Measurements from ENCODE around the gene CYP17A1. TPM values are rescaled to one million over a fixed set of nuclear protein-coding genes. Genes with fewer than 3 reads are reported as not detected.

The CYP17A1 gene
- total and polyA plus RNA-seq, 2 experiments from 2014 or later = not detected

DNA sequence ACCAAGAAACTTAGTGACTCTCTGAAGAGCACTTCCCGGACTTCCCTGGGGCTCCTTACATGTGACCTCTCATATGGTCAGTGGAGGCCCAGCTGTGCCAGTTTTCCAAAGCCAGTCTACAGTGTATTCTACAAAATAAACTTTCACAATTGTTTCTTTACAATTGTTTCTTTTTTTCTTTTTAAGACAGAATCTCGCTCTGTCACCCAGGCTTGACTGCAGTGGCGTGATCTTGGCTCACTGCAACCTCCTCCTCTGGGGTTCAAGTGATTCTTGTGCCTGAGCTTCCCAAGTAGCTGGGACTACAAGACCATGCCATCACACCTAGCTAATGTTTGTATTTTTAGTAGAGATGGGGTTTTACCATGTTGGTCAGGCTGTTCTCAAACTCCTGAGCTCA, 25.9 kb downstream of the CYP17A1 start:
- H3K79me2 ChIP-seq (replicated peaks; ENCODE audit: insufficient read depth) = no peaks in the 10 kb centered on the region
- Mint-ChIP-seq H3K27me3 (ENCODE audit: insufficient read depth, low read depth, poor library complexity) (peaks cover 6% of the 10 kb centered on the region), H3K9me3 (no peaks in the 10 kb centered on the region), H3K4me1 (peaks cover 37% of the 10 kb centered on the region), H3K36me3 (ENCODE audit: low read depth) (peaks cover 9% of the 10 kb centered on the region; the same call in 1 of the 3 replicates), H3K4me3 (no peak overlapping the region), H3K27ac (no peak overlapping the region)
- H3K27me3 ChIP-seq (ENCODE audit: insufficient read depth) = no peaks in the 10 kb centered on the region
- H2AFZ ChIP-seq = no peak overlapping the region
- peaks cover 26% of the 10 kb centered on the region for H3K4me1 ChIP-seq (ENCODE audit: insufficient read depth)
- peaks cover 6% of the 10 kb centered on the region; the same call in 1 of the 2 replicates for H3F3A ChIP-seq (replicated peaks; ENCODE audit: low read depth)
- no peaks in the 10 kb centered on the region for H3K9me2 ChIP-seq (ENCODE audit: insufficient read depth)
- H3K27ac ChIP-seq (ENCODE audit: low read depth) = no peak overlapping the region
- TF ChIP-seq STAT1 (IDR thresholded peaks at IDR 0.05; ENCODE audit: unreplicated experiment) (no peak), ZNF331 (CRISPR knock-in tag; IDR thresholded peaks at IDR 0.05; ENCODE audit: low read depth) (no peak), ETS1 (IDR thresholded peaks at IDR 0.05) (no peak), EZH2 (IDR thresholded peaks at IDR 0.05; ENCODE audit: low read depth, unreplicated experiment) (no peak), ZNF114 (CRISPR knock-in tag; IDR thresholded peaks at IDR 0.05) (no peak), ZNF462 (CRISPR knock-in tag; IDR thresholded peaks at IDR 0.05) (no peak), JUNB (IDR thresholded peaks at IDR 0.05; ENCODE audit: unreplicated experiment) (no peak), CTCF (conservative IDR thresholded peaks at IDR 0.05; ENCODE audit: low read depth in 2 of 2) (no peak), POLR2AphosphoS5 (IDR thresholded peaks at IDR 0.05; ENCODE audit: low read depth) (no peak), CREB1 (CRISPR knock-in tag; IDR thresholded peaks at IDR 0.05; ENCODE audit: low read depth) (no peak), EZH2phosphoT487 (IDR thresholded peaks at IDR 0.05; ENCODE audit: unreplicated experiment) (no peak), NANOG (IDR thresholded peaks at IDR 0.05; ENCODE audit: borderline replicate concordance) (no peak)
- TF ChIP-seq, protein P1, sequence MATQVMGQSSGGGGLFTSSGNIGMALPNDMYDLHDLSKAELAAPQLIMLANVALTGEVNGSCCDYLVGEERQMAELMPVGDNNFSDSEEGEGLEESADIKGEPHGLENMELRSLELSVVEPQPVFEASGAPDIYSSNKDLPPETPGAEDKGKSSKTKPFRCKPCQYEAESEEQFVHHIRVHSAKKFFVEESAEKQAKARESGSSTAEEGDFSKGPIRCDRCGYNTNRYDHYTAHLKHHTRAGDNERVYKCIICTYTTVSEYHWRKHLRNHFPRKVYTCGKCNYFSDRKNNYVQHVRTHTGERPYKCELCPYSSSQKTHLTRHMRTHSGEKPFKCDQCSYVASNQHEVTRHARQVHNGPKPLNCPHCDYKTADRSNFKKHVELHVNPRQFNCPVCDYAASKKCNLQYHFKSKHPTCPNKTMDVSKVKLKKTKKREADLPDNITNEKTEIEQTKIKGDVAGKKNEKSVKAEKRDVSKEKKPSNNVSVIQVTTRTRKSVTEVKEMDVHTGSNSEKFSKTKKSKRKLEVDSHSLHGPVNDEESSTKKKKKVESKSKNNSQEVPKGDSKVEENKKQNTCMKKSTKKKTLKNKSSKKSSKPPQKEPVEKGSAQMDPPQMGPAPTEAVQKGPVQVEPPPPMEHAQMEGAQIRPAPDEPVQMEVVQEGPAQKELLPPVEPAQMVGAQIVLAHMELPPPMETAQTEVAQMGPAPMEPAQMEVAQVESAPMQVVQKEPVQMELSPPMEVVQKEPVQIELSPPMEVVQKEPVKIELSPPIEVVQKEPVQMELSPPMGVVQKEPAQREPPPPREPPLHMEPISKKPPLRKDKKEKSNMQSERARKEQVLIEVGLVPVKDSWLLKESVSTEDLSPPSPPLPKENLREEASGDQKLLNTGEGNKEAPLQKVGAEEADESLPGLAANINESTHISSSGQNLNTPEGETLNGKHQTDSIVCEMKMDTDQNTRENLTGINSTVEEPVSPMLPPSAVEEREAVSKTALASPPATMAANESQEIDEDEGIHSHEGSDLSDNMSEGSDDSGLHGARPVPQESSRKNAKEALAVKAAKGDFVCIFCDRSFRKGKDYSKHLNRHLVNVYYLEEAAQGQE (IDR thresholded peaks at IDR 0.05; ENCODE audit: unreplicated experiment) = no peak
- H3K4me2 ChIP-seq = no peak overlapping the region
- DNase-seq (ENCODE audit: low spot score) (no peak), ATAC-seq (no peak)
- H3K36me3 ChIP-seq (ENCODE audit: insufficient read depth) = no peaks in the 10 kb centered on the region
- H4K20me1 ChIP-seq (replicated peaks; ENCODE audit: insufficient read depth) = no peaks in the 10 kb centered on the region
- no peak overlapping the region for H3K4me3 ChIP-seq
